Amniotic stem cell (primary cell): Measurements from ENCODE around the gene ANKMY1.

Experiments
- DNase-seq: peaks from one replicate; lab custom pipeline; 2025; lab: John Stamatoyannopoulos, UW

The ANKMY1 gene

GRCh38 chr2:240434728-240435456 lies 122.9 kb downstream of the ANKMY1 start:
- peak; percentile 78 for DNase-seq

GRCh38 chr2:240433973-240434727 lies 123.6 kb downstream of the ANKMY1 start:
- peak; percentile 74 for DNase-seq

GRCh38 chr2:240432820-240433801 lies 124.7 kb downstream of the ANKMY1 start:
- DNase-seq: no peak

GRCh38 chr2:240432430-240432819 lies 125.4 kb downstream of the ANKMY1 start:
- DNase-seq: no peak

DNA sequence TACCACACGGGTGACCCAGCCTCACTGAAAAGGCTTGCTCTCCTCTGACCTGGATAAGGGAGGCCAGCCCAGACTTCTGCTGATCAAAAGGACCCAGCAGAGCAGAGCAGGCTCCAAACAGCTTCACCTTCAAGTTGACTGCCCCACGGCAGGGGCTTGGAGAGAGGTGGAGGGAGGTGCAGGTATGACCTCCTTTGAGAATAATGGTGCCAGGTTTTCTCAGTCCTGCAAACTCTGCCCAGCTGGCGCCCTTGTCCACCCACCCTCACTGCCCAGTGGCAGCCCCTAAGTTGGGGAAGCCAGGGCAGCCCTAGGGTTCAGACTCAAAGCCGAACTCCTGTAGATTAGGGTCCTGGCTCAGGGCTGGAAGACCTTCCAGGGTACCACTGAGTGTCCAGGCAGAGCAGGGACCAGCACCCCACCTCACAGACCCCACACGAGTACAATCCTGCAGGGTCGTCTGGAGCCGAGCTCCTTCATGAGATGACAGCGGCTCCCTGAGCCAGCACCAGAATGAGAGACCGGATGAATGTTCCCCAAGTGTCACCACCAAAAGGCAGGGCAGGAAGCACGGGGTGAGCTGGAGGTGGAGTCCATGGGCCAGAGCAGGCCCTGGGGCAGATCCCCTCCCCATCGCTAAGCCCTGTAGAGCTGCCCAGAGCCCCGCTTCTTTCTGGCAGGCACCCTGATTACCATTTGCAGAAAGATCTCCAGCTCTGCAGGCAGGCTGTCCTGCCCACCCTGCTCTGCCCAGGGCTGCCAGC lies 125.9 kb downstream of the ANKMY1 start:
- no peak for DNase-seq

DNA sequence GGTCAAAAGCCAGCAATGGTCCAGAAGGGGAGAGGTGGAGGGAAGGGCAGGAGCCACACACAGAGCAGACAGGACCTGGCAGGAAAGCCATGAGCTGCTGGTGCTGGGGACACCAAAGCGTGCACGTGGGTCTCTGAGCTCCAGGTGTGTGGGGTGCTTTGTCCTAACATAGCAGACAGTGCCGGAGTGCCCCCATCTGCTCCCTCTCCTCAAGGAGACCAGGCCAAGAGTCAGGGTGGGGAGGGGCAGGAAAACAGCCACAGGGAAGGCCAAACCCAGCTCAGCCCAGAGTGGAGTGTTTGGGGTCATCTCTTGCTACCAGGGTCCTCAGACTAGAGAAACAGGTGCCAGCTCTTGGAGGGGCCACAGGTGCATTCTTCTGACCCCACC lies 126.5 kb downstream of the ANKMY1 start:
- DNase-seq: no peak

- DNase-seq: no peak
These were observed 127.2 kb downstream of the ANKMY1 start for GRCh38 chr2:240430595-240430994.

DNA sequence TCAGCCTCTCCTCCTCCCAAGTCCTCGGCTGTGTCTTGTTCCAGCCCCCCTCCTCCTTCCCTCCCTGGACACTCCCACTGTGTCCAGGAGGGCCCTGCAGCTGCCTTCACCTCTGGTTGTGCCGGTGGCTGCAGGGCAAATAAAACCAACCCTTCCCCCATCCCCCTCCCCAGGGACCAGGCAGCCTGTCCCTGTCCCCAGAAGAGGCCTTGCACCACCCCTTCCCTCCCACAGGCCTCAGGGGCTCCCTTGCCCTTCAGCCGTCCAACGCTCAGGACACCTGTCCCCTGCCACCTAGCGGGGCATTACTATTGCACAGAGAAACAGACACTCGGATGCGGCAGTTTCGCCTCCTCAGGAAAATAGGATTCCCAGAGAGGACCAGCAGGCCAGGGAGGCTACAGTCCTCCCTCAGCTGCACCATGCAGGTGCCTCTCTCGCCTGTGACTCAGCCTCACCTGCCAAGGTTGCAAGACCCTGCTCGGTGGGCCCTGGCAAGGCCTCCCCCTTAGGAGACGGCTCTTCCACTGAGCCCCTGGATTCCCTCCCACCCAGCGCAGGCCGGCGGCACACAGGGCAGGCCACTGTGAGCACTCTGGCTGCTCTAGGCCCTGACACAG lies 127.8 kb downstream of the ANKMY1 start:
- DNase-seq: no peak
